Prostate gland (tissue), 2 donors: ENCODE data around the gene CA9.

ENCODE experiments used
- POLR2A ChIP-seq: fragments of 450-650 bp; IDR thresholded peaks from one replicate; pipeline ENCODE4 v1.6.1; 2016; ENCODE audit warnings: antibody characterized with exemption, mild to moderate bottlenecking
- POLR2AphosphoS5 ChIP-seq: sonication (generic); formaldehyde crosslinking; IDR thresholded peaks from one replicate; pipeline ENCODE4 v1.6.1; 2017; ENCODE audit warnings: antibody characterized with exemption
- TF ChIP-seq, protein P1 (sequence below), 4 experiments: fragments of 200-600 bp in 2 of 4; fragments of 450-650 bp in 2 of 4; sonication (generic) in 2 of 4; IDR thresholded peaks; 1 replicate in 3 of 4; 2 replicates in 1 of 4; pipeline ENCODE4 v1.5.1; 2016 to 2019; ENCODE audit warnings: antibody characterized with exemption in 4 of 4, mild to moderate bottlenecking in 2 of 4, moderate library complexity in 2 of 4

GRCh38 chr9:35729101-35729500 is 55.4 kb downstream of the CA9 start:
- TF ChIP-seq, protein P1, sequence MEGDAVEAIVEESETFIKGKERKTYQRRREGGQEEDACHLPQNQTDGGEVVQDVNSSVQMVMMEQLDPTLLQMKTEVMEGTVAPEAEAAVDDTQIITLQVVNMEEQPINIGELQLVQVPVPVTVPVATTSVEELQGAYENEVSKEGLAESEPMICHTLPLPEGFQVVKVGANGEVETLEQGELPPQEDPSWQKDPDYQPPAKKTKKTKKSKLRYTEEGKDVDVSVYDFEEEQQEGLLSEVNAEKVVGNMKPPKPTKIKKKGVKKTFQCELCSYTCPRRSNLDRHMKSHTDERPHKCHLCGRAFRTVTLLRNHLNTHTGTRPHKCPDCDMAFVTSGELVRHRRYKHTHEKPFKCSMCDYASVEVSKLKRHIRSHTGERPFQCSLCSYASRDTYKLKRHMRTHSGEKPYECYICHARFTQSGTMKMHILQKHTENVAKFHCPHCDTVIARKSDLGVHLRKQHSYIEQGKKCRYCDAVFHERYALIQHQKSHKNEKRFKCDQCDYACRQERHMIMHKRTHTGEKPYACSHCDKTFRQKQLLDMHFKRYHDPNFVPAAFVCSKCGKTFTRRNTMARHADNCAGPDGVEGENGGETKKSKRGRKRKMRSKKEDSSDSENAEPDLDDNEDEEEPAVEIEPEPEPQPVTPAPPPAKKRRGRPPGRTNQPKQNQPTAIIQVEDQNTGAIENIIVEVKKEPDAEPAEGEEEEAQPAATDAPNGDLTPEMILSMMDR (IDR thresholded peaks at IDR 0.05): no peak
- no peak for TF ChIP-seq POLR2AphosphoS5
- TF ChIP-seq POLR2A: no peak
